Neural crest cell (in vitro differentiated cells): Measurements from ENCODE around the gene CELA2A. TPM values are rescaled to one million over a fixed set of nuclear protein-coding genes. Genes with fewer than 3 reads are reported as not detected.
A peak's percentile ranks its signal among the peaks of the same experiment; 100 is the strongest.

ENCODE experiments used
- DNase-seq: peaks from one replicate; pipeline ENCODE4 v3.0.0; 2021; ENCODE audit warnings: low read depth, mixed read lengths, low spot score
- H3K27ac Mint-ChIP-seq: one replicate; pipeline ENCODE4 v1.8.0; 2021; ENCODE audit warnings: mild to moderate bottlenecking, mixed read lengths; ENCODE audit not compliant: unreplicated experiment
- H3K27me3 Mint-ChIP-seq: 2 replicates; pipeline ENCODE4 v1.8.0; 2021; ENCODE audit warnings: low read depth, mild to moderate bottlenecking, mixed read lengths
- H3K36me3 Mint-ChIP-seq: 2 replicates; pipeline ENCODE4 v1.8.0; 2021; ENCODE audit warnings: low read depth, mild to moderate bottlenecking, mixed read lengths
- H3K4me1 Mint-ChIP-seq: 2 replicates; pipeline ENCODE4 v1.8.0; 2021; ENCODE audit warnings: mixed read lengths
- H3K4me3 Mint-ChIP-seq: one replicate; pipeline ENCODE4 v1.8.0; 2021; ENCODE audit warnings: mild to moderate bottlenecking, mixed read lengths
- H3K9me3 Mint-ChIP-seq: 2 replicates; pipeline ENCODE4 v1.8.0; 2021; ENCODE audit warnings: mixed read lengths
- CTCF ChIP-seq: fragments of 200-600 bp; sonication (generic); conservative IDR thresholded peaks from 2 replicates; pipeline ENCODE4 v1.5.0; 2021; ENCODE audit warnings: antibody characterized with exemption, mild to moderate bottlenecking
- total RNA-seq: library from RNA; stranded (reverse); gene quantifications from 2 replicates; pipeline ENCODE4 v1.2.1, GENCODE V29; 2021

The CELA2A gene
- total RNA-seq, 1 donor from 2014 or later, result not detected

DNA sequence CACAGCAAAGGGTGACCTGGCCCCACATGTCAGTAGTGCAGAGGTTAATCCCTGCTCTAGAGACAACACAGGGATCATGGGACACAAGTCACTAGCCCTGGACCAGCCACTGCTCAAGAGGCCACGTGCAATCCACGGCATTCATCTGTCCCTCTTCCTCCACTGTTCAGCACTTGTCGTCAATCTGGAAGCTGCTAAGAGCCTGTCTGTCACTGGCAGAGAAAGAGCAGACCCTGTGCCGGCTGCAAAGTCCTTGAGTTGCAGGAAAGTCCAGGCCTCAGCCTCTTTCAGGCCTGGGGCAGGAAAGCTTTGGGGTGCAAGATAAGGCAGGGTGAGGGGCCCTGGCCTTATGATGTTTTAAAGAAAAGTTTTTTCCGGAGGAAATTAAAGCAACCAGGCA is 36.1 kb downstream of the CELA2A start:
- Mint-ChIP-seq H3K4me1 (no peaks in the 10 kb centered on the region), H3K4me3 (no peak overlapping the region), H3K27ac (no peak overlapping the region), H3K9me3 (no peaks in the 10 kb centered on the region), H3K36me3 (peaks cover 8% of the 10 kb centered on the region), H3K27me3 (no peaks in the 10 kb centered on the region)
- TF ChIP-seq CTCF, result no peak
- no peak for DNase-seq

- Mint-ChIP-seq H3K4me3 (no peak overlapping the region), H3K27ac (no peak overlapping the region), H3K9me3 (no peaks in the 10 kb centered on the region), H3K27me3 (no peaks in the 10 kb centered on the region), H3K4me1 (no peaks in the 10 kb centered on the region), H3K36me3 (peaks cover 8% of the 10 kb centered on the region)
- TF ChIP-seq CTCF, result no peak
- DNase-seq, result no peak
Measured at GRCh38 chr1:15493869-15494390, 37.4 kb downstream of the CELA2A start.

- no peak for DNase-seq
- Mint-ChIP-seq H3K9me3 (no peaks in the 10 kb centered on the region), H3K4me3 (no peak overlapping the region), H3K36me3 (peaks cover 2% of the 10 kb centered on the region), H3K4me1 (no peaks in the 10 kb centered on the region), H3K27ac (no peak overlapping the region), H3K27me3 (no peaks in the 10 kb centered on the region)
- no peak for TF ChIP-seq CTCF
Measured at GRCh38 chr1:15500184-15501178, 43.9 kb downstream of the CELA2A start.

GRCh38 chr1:15501208-15502032 is 44.9 kb downstream of the CELA2A start:
- H3K27me3 Mint-ChIP-seq, result no peaks in the 10 kb centered on the region
- H3K4me3 Mint-ChIP-seq, result no peak overlapping the region
- H3K9me3 Mint-ChIP-seq, result no peaks in the 10 kb centered on the region
- H3K36me3 Mint-ChIP-seq, result no peaks in the 10 kb centered on the region
- peak; percentile 79 for TF ChIP-seq CTCF
- peak; percentile 79 for DNase-seq
- H3K27ac Mint-ChIP-seq, result no peak overlapping the region
- no peaks in the 10 kb centered on the region for H3K4me1 Mint-ChIP-seq

- Mint-ChIP-seq H3K4me3 (no peak overlapping the region), H3K27ac (no peak overlapping the region), H3K9me3 (no peaks in the 10 kb centered on the region), H3K27me3 (no peaks in the 10 kb centered on the region), H3K36me3 (no peaks in the 10 kb centered on the region), H3K4me1 (no peaks in the 10 kb centered on the region)
- DNase-seq, result no peak
- TF ChIP-seq CTCF, result no peak
Measured at GRCh38 chr1:15504436-15504835, 47.9 kb downstream of the CELA2A start.
